Tibial artery (tissue), 4 donors: ENCODE results near the gene LEMD1.

ENCODE experiments used
- DNase-seq, 2 donors: peaks; one replicate each; pipeline ENCODE4 v3.0.0-alpha.2; 2019
- H3K27ac ChIP-seq, 2 donors: fragments of 200-600 bp; sonication (generic) in 1 of 2; 1 replicate in 1 of 2; 2 replicates in 1 of 2; pipeline ENCODE4 v1.5.1; 2018 to 2019; ENCODE audit warnings: mild to moderate bottlenecking in 1 of 2
- H3K27me3 ChIP-seq, 2 donors: fragments of 200-600 bp; sonication (generic) in 1 of 2; one replicate each; pipeline versions ENCODE4 v1.5.1 to v1.6.0; 2016 to 2019
- H3K36me3 ChIP-seq, 3 donors: fragments of 200-600 bp; sonication (generic) in 2 of 3; one replicate each; pipeline ENCODE4 v1.5.1; 2016 to 2019; ENCODE audit warnings: mild to moderate bottlenecking in 2 of 3
- H3K4me1 ChIP-seq, 4 donors: fragments of 200-600 bp; sonication (generic) in 2 of 4; 1 replicate in 3 of 4; 2 replicates in 1 of 4; pipeline ENCODE4 v1.5.1; 2016 to 2019
- H3K4me3 ChIP-seq, 2 donors: fragments of 200-600 bp; sonication (generic) in 1 of 2; 1 replicate in 1 of 2; 2 replicates in 1 of 2; pipeline ENCODE4 v1.5.1; 2018 to 2019; ENCODE audit warnings: mild to moderate bottlenecking in 2 of 2
- H3K9me3 ChIP-seq, 3 donors: fragments of 200-600 bp; sonication (generic) in 1 of 3; one replicate each; pipeline ENCODE4 v1.5.1; 2016 to 2019
- intact Hi-C: fragments of 100-400 bp; cut with DNase I; formaldehyde crosslinking; loops from one replicate; pipeline ENCODE4 v1.15.0; 2023; ENCODE audit warnings: low total_unique reads
- TF ChIP-seq, protein P1 (sequence below), 2 experiments: fragments of 200-600 bp in 1 of 2; fragments of 450-650 bp in 1 of 2; IDR thresholded peaks; one replicate each; pipeline ENCODE4 v1.5.1; 2017 to 2019; ENCODE audit warnings: antibody characterized with exemption in 2 of 2, mild to moderate bottlenecking in 1 of 2, moderate library complexity in 1 of 2

The LEMD1 gene

GRCh38 chr1:205340676-205341075, 81.2 kb downstream of the LEMD1 start:
- no peaks in the 10 kb centered on the region for H3K36me3 ChIP-seq
- H3K9me3 ChIP-seq: no peaks in the 10 kb centered on the region
- TF ChIP-seq, protein P1, sequence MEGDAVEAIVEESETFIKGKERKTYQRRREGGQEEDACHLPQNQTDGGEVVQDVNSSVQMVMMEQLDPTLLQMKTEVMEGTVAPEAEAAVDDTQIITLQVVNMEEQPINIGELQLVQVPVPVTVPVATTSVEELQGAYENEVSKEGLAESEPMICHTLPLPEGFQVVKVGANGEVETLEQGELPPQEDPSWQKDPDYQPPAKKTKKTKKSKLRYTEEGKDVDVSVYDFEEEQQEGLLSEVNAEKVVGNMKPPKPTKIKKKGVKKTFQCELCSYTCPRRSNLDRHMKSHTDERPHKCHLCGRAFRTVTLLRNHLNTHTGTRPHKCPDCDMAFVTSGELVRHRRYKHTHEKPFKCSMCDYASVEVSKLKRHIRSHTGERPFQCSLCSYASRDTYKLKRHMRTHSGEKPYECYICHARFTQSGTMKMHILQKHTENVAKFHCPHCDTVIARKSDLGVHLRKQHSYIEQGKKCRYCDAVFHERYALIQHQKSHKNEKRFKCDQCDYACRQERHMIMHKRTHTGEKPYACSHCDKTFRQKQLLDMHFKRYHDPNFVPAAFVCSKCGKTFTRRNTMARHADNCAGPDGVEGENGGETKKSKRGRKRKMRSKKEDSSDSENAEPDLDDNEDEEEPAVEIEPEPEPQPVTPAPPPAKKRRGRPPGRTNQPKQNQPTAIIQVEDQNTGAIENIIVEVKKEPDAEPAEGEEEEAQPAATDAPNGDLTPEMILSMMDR (IDR thresholded peaks at IDR 0.05): no peak
- peaks cover 0 to 35% of the 10 kb centered on the region in 2 donors for H3K27me3 ChIP-seq
- no peak overlapping the region for H3K27ac ChIP-seq
- no peak overlapping the region for H3K4me3 ChIP-seq
- peaks cover 0 to 15% (median 13%) of the 10 kb centered on the region in 4 donors for H3K4me1 ChIP-seq
- intact Hi-C loops: no loop called here
- DNase-seq: no peak

GRCh38 chr1:205339717-205340116, 82.1 kb downstream of the LEMD1 start:
- Histone ChIP-seq H3K9me3 (no peaks in the 10 kb centered on the region), H3K36me3 (no peaks in the 10 kb centered on the region), H3K27ac (no peak overlapping the region), H3K4me3 (no peak overlapping the region), H3K4me1 (peaks cover 0 to 15% (median 13%) of the 10 kb centered on the region in 4 donors), H3K27me3 (peaks cover 0 to 29% of the 10 kb centered on the region in 2 donors)
- intact Hi-C loops: no loop called here
- TF ChIP-seq, protein P1 (IDR thresholded peaks at IDR 0.05): no peak
- DNase-seq: no peak

- DNase-seq: no peak
- H3K4me3 ChIP-seq: no peak overlapping the region
- intact Hi-C loops: no loop called here
- no peaks in the 10 kb centered on the region for H3K9me3 ChIP-seq
- H3K27me3 ChIP-seq: peaks cover 0 to 25% of the 10 kb centered on the region in 2 donors
- TF ChIP-seq, protein P1 (IDR thresholded peaks at IDR 0.05): no peak
- no peaks in the 10 kb centered on the region for H3K36me3 ChIP-seq
- H3K4me1 ChIP-seq: peaks cover 0 to 11% (median 11%) of the 10 kb centered on the region in 4 donors
- H3K27ac ChIP-seq: no peak overlapping the region
These were observed 82.6 kb downstream of the LEMD1 start for GRCh38 chr1:205339197-205339702.

- peaks cover 0 to 13% of the 10 kb centered on the region in 2 donors for H3K27me3 ChIP-seq
- no peaks in the 10 kb centered on the region for H3K9me3 ChIP-seq
- no peak overlapping the region for H3K4me3 ChIP-seq
- H3K4me1 ChIP-seq: no peaks in the 10 kb centered on the region
- no peak overlapping the region for H3K27ac ChIP-seq
- TF ChIP-seq, protein P1 (IDR thresholded peaks at IDR 0.05): no peak
- no peak for DNase-seq
- intact Hi-C loops: no loop called here
- no peaks in the 10 kb centered on the region for H3K36me3 ChIP-seq
These were observed 83.8 kb downstream of the LEMD1 start for GRCh38 chr1:205338011-205338410.

DNA sequence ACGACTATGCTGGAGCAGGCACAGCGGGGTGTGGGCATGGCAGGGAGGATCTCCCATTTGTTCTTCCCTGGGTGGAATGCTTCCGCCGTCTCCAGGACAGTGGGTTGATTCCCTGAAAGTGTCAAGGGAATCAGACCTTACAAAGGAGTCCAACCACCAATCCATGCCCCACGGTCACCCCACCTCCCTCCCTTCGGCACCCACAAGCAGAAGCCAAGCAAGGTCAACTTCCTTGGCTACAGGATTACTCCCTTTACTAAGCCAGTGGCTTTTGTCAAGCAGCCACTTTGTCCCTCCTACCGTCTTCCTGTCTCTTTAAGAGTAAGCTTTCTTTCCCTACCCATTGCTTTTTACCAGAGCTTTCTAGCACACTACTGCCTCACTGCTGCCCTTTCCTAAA, 84.4 kb downstream of the LEMD1 start:
- Histone ChIP-seq H3K4me1 (no peaks in the 10 kb centered on the region), H3K4me3 (no peak overlapping the region), H3K27ac (no peak overlapping the region), H3K27me3 (peaks cover 0 to 8% of the 10 kb centered on the region in 2 donors), H3K36me3 (no peaks in the 10 kb centered on the region), H3K9me3 (no peaks in the 10 kb centered on the region)
- DNase-seq: no peak
- intact Hi-C loops: no loop called here
- TF ChIP-seq, protein P1 (IDR thresholded peaks at IDR 0.05): no peak

GRCh38 chr1:205335692-205336091, 86.2 kb downstream of the LEMD1 start:
- no peak overlapping the region for H3K27ac ChIP-seq
- intact Hi-C loops: no loop called here
- TF ChIP-seq, protein P1 (IDR thresholded peaks at IDR 0.05): peak; percentile 77 to 84
- peaks cover 0 to 4% of the 10 kb centered on the region in 2 donors for H3K27me3 ChIP-seq
- no peaks in the 10 kb centered on the region for H3K4me1 ChIP-seq
- no peaks in the 10 kb centered on the region for H3K36me3 ChIP-seq
- no peak overlapping the region for H3K4me3 ChIP-seq
- no peaks in the 10 kb centered on the region for H3K9me3 ChIP-seq
- DNase-seq: peak; percentile 48 to 80
